GM19193 (cell line): ENCODE measurements around the gene PPP1R12A.

ENCODE experiments used
- POLR2A ChIP-seq: IDR thresholded peaks from 4 replicates; pipeline ENCODE4 v1.6.1; 2011; ENCODE audit not compliant: insufficient read depth, insufficient read length; ENCODE audit errors: extremely low read depth

PPP1R12A gene

GRCh38 chr12:79920421-79921238 lies 14.3 kb downstream of the PPP1R12A start:
- no peak for TF ChIP-seq POLR2A

DNA sequence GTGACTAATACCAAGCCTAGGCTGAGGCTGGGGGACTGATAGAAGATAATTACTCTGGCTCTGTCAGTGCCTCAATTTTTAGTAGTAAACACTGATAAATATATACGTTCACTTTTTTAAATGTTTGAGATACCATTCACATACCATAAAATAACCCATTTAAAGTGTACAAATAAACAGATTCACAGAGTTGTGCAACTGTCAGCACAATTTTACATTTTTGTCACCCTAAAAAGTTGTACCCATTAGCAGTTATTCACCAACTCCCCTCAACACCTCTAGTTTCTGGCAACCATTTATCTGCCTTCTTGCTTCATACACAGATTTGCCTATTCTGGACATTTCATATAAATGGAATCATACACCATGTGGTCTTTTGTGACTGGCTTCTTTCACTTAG lies 15.1 kb downstream of the PPP1R12A start:
- TF ChIP-seq POLR2A, result no peak

- no peak for TF ChIP-seq POLR2A
Observed at GRCh38 chr12:79916826-79917225, 18.1 kb downstream of the PPP1R12A start.

GRCh38 chr12:79911889-79912656 lies 22.8 kb downstream of the PPP1R12A start:
- no peak for TF ChIP-seq POLR2A

GRCh38 chr12:79908366-79908765 lies 26.5 kb downstream of the PPP1R12A start:
- no peak for TF ChIP-seq POLR2A

DNA sequence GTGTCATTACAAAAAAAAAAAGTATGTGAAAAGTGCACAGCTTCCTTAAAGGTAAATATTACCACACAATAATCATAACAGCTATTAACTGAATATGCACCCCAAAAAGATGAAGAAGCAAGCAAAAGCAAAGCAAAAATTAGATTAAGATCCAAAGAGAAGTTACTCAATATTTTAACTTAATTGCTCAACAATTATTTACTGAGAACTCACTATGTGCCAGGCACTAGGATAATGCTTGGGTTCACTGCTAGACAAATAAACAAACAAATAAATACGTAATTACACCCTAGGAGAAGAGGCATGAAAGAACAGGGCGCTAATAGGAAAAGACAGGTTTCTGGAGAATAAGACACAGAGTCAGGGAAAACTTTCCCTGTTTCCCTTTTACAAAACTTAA lies 33.4 kb downstream of the PPP1R12A start:
- no peak for TF ChIP-seq POLR2A

DNA sequence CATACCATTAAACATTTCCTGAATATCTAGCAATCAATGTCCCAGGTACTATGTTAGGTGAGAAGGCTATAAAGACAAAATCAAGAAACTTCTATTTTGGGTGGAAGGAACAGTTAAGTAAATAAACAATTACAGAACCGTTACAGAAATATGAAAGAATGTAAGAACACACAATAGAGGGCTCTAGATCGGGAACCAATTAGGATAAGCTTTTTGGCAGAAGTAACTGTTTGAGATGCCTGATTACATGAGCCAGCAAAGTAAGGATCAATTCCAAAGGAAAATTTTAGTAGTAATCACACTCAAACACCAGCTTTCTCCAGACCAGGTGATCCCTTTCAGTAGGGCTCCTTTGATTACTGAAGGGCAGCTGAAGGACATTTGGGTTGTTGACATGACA lies 33.9 kb downstream of the PPP1R12A start:
- TF ChIP-seq POLR2A, result no peak

DNA sequence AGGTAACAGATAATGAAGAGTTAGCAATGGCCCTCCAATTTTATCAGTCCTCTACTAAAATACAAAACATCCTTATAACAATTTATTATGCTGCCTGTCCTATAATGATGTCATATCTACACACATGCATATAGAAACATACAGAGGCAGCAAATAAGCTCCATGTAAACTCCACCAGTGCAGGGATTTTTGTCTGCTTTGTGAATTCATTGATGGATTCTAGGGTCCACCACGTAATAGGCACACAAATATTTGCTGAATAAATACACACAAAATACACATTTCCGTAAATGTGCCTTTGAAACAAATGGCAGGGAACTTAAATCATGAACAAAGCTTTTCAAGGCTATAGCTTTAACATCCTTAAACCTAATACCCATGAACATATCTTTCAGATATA lies 34.7 kb downstream of the PPP1R12A start:
- TF ChIP-seq POLR2A, result no peak

- no peak for TF ChIP-seq POLR2A
Observed at GRCh38 chr12:79897617-79898016, 37.3 kb downstream of the PPP1R12A start.

DNA sequence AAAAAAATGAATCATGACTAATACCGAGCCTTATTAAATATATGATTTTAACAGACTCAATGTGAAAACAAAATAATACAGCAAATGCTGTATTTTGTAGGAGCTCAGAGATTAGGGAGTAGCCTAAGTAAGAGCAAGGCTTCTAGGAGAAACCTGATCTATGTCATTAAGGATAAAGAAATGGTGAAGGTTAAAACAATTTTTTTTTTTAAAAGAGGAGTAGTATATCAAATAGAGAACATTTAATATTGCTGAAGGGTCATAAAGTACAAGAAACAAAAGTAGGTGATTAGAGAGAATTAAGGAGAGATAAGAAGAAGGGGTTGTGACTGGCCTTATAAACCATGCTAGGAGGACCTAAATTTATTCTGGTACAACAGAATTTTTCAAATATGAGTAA lies 39.1 kb downstream of the PPP1R12A start:
- TF ChIP-seq POLR2A, result no peak

GRCh38 chr12:79895071-79895470 lies 39.8 kb downstream of the PPP1R12A start:
- no peak for TF ChIP-seq POLR2A

DNA sequence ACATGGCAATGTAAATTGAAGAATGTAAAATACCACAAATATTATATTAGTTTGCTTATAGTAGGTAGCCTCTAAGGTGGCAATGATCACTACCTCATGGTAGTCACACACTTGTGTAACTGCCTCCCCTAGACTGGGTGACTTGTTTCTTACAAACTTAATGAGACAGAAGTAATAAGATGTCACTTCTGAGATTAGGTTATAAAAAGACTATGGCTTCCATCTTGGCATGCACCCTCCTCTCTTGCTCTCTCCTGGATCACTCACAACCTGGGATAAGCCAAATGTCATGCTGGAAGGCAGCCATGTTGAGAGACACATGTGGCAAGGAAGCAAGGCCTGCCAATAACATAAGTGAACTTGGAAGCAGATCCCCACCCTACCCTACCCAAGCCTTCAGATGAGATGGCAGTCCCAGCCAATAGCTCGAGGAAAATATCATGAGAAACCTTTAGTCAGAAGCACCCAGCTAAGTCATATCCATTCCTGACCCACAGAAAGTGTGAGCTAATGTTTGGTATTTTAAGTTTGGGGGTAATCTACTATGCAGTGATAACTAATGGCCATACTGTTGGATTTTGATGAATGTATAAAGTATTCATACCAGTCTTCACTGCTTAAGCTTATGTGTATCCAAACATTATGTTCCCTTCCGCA lies 43.3 kb downstream of the PPP1R12A start:
- no peak for TF ChIP-seq POLR2A

DNA sequence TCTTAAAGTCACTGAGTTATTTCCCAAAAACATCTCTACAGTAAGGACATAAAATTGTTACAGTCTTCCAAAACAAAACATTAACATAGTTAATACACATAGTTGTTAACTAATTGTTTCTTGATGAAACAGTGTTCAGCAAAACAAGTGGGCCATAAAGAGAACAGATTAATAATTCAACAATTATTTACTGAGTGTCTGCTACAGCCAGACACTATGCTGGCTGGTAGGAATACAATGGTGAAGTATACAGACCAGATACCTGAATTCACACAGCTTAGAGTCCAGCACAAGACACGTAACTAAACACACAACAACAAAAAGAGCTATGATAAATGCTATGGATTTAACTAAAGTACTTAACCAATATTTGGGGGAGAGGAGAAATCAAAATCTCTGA lies 47.0 kb downstream of the PPP1R12A start:
- TF ChIP-seq POLR2A, result no peak

- TF ChIP-seq POLR2A, result no peak
Observed at GRCh38 chr12:79886917-79887519, 47.9 kb downstream of the PPP1R12A start.

DNA sequence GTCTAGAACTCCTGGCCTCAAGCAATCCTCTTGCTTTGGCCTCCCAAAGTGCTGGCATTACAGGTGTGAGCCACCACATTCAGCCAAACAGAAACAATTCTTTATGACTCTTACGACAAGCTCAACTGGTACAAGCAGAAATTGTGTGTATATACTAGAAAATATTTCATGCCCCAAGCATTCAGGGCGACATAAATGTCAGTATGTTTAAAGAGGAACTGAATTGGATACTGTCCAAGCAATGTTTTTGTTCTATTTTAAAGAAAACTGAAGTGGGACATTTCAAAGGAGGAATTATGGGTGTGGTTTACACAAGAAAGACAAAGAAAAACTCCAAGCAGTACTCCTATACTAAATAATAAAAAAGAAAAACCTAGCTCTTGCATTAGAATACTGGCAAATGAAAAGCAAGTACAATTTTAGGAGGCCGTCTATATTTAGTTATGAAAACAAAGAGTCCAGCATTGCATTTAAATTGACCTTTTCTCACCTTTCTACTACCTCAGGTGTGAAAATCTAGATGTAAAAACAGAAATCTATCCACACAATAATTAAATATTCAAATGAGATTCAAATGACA lies 48.9 kb downstream of the PPP1R12A start:
- no peak for TF ChIP-seq POLR2A
